Fibroblast of peridontal ligament (primary cell): ENCODE measurements around the gene ZCCHC18.
"Not testable (repeated sequence)": the region's sequence is repeated elsewhere in the genome, so short reads cannot be mapped to it uniquely, and the experiment has no call there.

Experiments used
- DNase-seq: peaks from one replicate; pipeline ENCODE4 v3.0.0-alpha.2; 2010; ENCODE audit errors: extremely low read depth

ZCCHC18 gene

GRCh38 chrX:104112326-104112951 is at the start of gene ZCCHC18:
TSS of gene ZCCHC18 (plus strand) at chrX:104112523. CDS start at chrX:104114112, 1,589 bp downstream.
- peak; percentile 36 for DNase-seq

GRCh38 chrX:104062636-104063035 is 49.7 kb upstream of the ZCCHC18 start:
- not testable (repeated sequence) for DNase-seq

GRCh38 chrX:104075778-104076445 is 36.4 kb upstream of the ZCCHC18 start, which contains the start of gene TMSB15C:
TSS of gene TMSB15C (minus strand) at chrX:104076236.
- DNase-seq: not testable (repeated sequence)

- not testable (repeated sequence) for DNase-seq
These were observed 34.5 kb upstream of the ZCCHC18 start for GRCh38 chrX:104077854-104078253.

- DNase-seq: no peak
These were observed 28.3 kb upstream of the ZCCHC18 start for GRCh38 chrX:104084063-104084462.

- DNase-seq: no peak
These were observed 27.6 kb upstream of the ZCCHC18 start for GRCh38 chrX:104084534-104085277.

GRCh38 chrX:104085477-104085876 is 26.8 kb upstream of the ZCCHC18 start:
- DNase-seq: no peak

- DNase-seq: no peak
These were observed 26.4 kb upstream of the ZCCHC18 start for GRCh38 chrX:104085919-104086318.

GRCh38 chrX:104098151-104098808 is 14.0 kb upstream of the ZCCHC18 start:
- DNase-seq: peak; percentile 82

- no peak for DNase-seq
These were observed 13.4 kb upstream of the ZCCHC18 start for GRCh38 chrX:104098919-104099318.

GRCh38 chrX:104104676-104105075 is 7.6 kb upstream of the ZCCHC18 start:
- no peak for DNase-seq

- DNase-seq: no peak
These were observed 6.7 kb upstream of the ZCCHC18 start for GRCh38 chrX:104105330-104106262.

GRCh38 chrX:104108955-104109354 is 3.4 kb upstream of the ZCCHC18 start:
- DNase-seq: no peak

GRCh38 chrX:104110491-104111240 is 1.7 kb upstream of the ZCCHC18 start:
- DNase-seq: not testable (repeated sequence)

- DNase-seq: peak; percentile 26
These were observed 1.1 kb downstream of the ZCCHC18 start for GRCh38 chrX:104113222-104113965.

GRCh38 chrX:104117759-104118158 is 5.4 kb downstream of the ZCCHC18 start:
- no peak for DNase-seq

GRCh38 chrX:104118765-104119164 is 6.4 kb downstream of the ZCCHC18 start:
- no peak for DNase-seq

- no peak for DNase-seq
These were observed 10.5 kb downstream of the ZCCHC18 start for GRCh38 chrX:104122829-104123228.

GRCh38 chrX:104126856-104127255 is 14.5 kb downstream of the ZCCHC18 start:
- peak; percentile 51 for DNase-seq

GRCh38 chrX:104130808-104131207 is 18.5 kb downstream of the ZCCHC18 start:
- no peak for DNase-seq
